Ramos (cell line): ENCODE measurements around the gene CYP26C1.

Experiments used
- in situ Hi-C: fragments of 300-500 bp; cut with MboI; formaldehyde crosslinking; loops from one replicate; pipeline ENCODE4 v1.14.3; 2022; ENCODE audit warnings: low sequenced_read_pairs; ENCODE audit not compliant: unreplicated experiment

Gene CYP26C1

GRCh38 chr10:93074597-93075368 lies 14.2 kb downstream of the CYP26C1 start:
- in situ Hi-C loops, result no loop called here

DNA sequence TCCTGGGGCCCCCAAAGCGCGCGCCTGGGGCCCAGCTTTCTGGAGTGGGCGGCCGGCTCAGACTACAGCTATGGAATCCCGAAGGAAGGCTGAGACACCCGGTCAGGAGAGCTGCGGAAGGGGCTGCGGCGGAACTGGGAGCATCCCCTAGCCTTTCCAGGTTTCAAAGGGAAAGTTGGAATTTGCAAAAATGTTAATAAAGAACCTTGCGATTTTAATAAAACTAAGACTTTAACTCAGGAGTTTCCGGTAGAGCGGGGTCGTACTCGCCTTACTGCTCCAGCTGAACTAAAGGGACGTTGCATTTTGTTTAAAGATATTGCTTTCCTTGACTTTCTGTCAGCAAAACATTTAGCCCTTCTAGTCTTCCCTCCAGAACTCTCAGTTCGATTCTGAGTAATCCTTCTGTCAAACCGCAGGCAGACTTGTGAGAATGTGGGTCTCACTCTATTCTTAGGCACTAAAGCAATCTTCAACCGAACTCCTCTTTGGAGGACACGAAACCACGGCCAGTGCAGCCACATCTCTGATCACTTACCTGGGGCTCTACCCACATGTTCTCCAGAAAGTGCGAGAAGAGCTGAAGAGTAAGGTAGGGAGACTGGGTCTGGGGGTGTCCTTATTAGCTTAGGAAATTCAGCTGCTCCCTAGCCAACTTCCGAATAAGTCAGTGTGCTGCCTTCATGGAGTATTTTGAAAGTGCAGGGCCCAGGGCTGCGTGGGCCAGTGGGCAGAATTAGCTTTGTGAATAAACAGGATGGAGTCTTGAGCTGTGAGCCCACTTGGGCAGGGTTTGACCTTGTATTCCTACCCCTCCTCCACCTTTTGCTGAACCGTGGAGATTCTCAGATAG lies 15.0 kb downstream of the CYP26C1 start:
- in situ Hi-C loops, result no loop called here

DNA sequence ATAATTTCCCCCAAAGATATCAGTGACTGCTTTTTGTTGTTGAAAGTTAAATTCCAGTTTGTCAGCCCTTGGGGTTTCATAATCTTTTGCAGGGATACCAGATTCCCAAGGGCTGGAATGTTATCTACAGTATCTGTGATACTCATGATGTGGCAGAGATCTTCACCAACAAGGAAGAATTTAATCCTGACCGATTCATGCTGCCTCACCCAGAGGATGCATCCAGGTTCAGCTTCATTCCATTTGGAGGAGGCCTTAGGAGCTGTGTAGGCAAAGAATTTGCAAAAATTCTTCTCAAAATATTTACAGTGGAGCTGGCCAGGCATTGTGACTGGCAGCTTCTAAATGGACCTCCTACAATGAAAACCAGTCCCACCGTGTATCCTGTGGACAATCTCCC lies 16.3 kb downstream of the CYP26C1 start:
- in situ Hi-C loops, result no loop called here

- in situ Hi-C loops, result no loop called here
These were observed 17.3 kb downstream of the CYP26C1 start for GRCh38 chr10:93077860-93078337.

DNA sequence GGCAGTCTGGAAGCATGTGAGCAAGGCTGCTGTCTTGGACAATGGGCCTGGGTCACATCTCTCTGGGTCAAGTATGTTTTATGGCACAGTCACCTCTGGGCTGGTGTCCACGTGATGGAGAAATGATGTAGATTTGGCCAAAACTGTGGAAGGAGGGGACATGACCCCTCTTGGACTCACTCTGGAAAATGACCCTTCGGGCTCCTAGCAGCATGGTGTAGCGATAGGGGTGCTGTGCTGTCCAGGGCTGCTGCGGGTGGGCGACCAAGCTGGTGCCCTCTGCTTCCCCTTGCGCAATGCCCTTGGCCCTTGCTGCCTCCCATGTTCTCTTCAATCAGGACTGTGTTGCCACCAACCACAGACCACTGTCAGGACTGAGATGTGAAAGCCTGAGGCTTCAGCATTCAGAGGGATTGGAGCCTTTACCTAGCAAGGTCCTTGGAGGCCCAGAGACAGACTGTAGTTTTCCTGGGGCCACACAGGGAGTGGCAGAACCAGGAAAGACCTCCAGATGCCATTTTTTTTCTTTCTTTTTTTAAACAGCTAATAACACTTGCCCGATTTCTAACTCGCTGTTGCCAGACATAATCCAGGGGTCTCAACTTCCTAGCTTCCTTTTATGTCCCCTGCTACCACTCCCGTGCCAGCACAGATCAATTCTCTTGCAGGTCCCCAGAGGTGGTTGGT lies 19.2 kb downstream of the CYP26C1 start:
- in situ Hi-C loops, result loop anchor here (5.0 kb wide), 1 partner anchor 272 kb away; no protein-coding TSS in a partner anchor

DNA sequence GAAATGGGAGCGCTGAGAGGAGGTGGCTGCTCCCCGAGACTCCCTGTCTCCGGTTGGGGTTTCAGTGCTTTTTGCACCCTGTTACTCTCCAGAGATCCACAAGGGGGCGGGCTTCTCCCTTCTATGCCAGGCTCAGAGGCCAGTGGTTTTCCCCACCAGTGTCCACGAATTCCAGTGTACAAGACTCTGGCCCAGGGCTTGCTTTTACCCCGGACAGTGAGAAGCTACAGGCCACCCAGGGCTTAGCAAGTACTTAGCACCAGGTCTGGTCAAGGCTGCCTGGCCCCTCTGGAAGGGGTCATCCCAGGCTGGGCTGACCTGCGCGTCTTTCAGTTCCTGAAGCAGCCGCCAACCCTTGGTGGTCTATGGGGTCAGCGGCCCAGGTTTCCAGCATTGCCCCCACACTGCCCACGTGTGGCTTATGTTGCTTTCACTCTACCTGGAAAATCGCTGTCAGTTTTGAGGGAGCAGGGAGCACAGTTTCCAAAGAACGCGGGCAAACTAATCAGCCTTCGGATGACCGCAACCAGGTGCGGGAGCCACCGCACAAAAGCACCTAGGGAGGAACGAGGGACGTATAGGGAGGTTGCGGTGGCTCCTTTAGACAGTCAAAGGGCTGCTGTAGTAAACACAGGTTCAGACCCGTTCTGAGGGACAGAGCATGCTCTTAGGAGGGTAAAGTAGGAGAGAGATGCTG lies 19.9 kb downstream of the CYP26C1 start:
- in situ Hi-C loops, result loop anchor here (5.0 kb wide), 1 partner anchor 272 kb away; no protein-coding TSS in a partner anchor

GRCh38 chr10:93081318-93081717 lies 20.7 kb downstream of the CYP26C1 start:
- in situ Hi-C loops, result loop anchor here (5.0 kb wide), 1 partner anchor 271 kb away; no protein-coding TSS in a partner anchor

DNA sequence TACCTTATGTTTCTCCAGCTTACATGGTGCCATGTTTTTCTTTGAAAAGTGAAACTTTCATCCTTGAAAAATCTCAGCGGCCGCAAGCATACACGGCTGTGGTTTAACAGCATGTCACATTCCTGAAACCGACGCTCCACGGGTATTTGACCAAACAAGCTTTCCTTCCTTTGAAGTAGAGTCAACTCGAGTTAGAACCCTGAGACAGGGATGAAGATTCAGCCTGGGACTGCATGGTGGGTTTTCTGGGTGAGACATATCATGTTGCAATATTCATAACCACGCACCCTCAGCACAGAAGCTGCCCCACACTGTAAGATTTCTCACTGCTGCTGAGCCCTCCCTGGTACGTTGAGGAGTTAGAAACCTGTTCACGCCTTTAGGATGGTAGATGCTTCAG lies 21.2 kb downstream of the CYP26C1 start:
- in situ Hi-C loops, result loop anchor here (5.0 kb wide), 1 partner anchor 270 kb away; no protein-coding TSS in a partner anchor

DNA sequence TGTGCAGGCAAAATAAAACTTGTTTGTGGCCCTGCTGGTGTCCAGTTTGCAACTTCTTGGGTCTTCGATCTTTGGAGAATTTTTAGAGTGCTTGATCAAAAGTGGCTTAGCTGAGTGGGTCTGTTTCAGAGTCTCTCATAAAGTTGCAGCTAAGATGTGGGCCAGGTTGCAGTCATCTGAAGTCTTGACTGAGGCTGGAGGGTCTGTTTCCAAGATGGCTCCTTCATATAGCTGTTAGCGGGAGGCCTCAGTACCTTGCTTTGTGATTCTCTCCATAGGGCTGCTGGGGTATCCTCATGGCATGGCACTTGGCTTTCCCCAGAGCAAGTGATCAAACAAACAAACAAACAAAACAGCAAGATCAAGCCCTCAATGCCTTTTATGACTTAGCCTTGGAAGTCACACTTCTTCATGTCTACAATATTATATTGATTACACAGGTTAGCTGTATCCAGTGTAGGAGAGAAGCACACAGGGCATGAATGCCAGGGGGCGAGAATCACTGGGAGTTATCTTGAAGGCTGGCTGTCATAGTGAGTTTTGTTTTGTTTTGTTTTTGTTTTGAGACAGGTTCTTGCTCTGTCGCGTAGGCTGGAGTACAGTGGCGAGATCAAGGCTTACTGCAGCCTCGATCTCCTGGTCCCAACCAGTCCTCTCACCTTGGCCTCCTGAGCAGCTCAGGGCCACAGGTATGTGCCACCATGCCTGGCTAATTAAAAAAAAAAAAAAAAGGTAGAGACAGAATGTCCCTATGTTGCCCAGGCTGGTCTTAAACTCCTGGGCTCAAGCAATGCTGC lies 23.3 kb downstream of the CYP26C1 start:
- in situ Hi-C loops, result loop anchor here (5.0 kb wide), 1 partner anchor 268 kb away; no protein-coding TSS in a partner anchor

GRCh38 chr10:93085272-93085859 lies 24.8 kb downstream of the CYP26C1 start:
- in situ Hi-C loops, result no loop called here

- in situ Hi-C loops, result no loop called here
These were observed 25.7 kb downstream of the CYP26C1 start for GRCh38 chr10:93086289-93086688.

DNA sequence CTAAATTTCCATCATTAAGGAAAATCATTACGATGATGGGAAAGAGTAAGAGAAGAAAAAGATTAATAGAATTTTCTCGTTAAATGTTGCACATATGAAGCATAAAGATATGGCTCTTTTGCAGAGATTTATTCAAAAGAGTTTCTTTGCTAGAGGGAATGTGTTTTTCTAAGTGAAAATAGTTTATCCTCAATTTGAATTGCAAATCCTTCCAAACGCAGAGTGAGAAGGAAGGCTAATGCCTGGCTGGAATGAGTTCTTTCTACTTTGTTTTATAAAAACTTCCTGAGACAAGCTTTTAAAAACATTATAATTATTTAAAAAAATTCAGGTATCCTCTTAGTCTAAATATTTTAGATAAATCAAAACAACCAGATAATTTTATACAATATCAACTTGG lies 27.2 kb downstream of the CYP26C1 start:
- in situ Hi-C loops, result no loop called here

GRCh38 chr10:93088466-93088865 lies 27.9 kb downstream of the CYP26C1 start:
- in situ Hi-C loops, result no loop called here

DNA sequence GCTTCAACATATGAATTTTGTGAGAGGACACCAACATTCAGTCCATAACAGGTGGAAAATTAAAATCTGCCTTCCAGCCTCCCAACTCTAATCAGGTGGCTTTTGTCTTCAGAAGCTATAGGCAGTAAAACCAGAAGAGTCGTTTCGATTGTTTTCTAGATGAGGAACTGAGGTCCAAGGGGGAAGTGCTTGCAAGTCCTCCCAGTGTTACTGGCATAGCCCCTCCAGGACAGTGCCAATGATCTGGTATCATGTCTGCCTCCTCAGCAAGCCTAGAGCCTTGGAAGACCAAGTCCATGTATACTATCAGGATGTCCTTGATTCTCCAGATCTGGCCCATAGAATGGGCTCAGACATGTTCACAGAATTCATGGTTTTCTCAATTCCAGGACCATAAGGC lies 30.0 kb downstream of the CYP26C1 start:
- in situ Hi-C loops, result no loop called here

GRCh38 chr10:93091960-93092359 lies 31.4 kb downstream of the CYP26C1 start:
- in situ Hi-C loops, result no loop called here

DNA sequence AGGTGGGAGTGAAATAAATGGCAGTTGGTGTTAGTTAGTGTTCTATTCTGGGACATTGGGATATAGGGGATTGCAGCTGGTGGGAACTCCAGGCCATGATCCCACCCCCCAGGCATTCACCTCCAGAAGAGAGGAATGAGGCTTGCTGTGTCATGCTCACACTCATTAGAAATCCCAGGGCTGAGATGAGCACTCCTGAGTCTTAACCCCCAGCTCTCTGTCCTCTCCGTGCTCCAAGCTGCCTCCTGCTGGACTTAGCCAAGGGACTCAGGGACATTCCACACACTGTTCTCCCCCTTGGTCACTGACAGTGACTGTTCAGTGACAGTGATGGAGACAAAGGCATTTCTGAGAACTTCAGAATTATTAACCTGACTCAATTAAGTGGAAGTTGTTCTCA lies 34.6 kb downstream of the CYP26C1 start:
- in situ Hi-C loops, result no loop called here

DNA sequence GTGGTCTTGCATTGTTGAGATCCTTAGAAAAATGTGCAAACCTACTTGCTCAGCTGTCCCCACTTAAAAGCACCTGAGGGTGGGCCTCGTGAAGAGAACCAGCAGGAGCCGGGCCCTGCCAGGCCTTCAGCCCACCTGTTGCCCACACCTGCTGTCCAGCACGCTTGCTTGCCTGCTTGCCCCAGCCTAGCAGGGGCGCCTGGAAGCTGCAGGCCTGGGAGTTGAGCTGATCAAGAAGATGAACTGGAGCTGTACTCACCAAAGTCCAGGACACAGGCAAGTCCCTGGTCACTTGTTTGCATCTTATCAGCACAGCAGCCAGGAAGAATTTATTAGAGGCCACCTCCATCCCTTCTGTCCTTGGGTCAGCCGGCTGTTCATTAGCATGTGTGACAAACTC lies 36.3 kb downstream of the CYP26C1 start:
- in situ Hi-C loops, result no loop called here

GRCh38 chr10:93097386-93097785 lies 36.8 kb downstream of the CYP26C1 start:
- in situ Hi-C loops, result no loop called here

- in situ Hi-C loops, result no loop called here
These were observed 38.2 kb downstream of the CYP26C1 start for GRCh38 chr10:93098816-93099215.
